Chondrocyte (in vitro differentiated cells): Measurements from ENCODE around the gene LAMTOR2. TPM values are rescaled to one million over a fixed set of nuclear protein-coding genes. Genes with fewer than 3 reads are reported as not detected.
"Not testable (repeated sequence)": the region's sequence is repeated elsewhere in the genome, so short reads cannot be mapped to it uniquely, and the experiment has no call there.

Experiments
- DNase-seq: peaks from one replicate; pipeline ENCODE4 v3.0.0; 2021; ENCODE audit warnings: mixed read lengths, low spot score
- H3K27ac Mint-ChIP-seq: one replicate; pipeline ENCODE4 v1.8.0; 2021; ENCODE audit warnings: mild to moderate bottlenecking, moderate library complexity, mixed read lengths; ENCODE audit not compliant: unreplicated experiment
- H3K27me3 Mint-ChIP-seq: 2 replicates; pipeline ENCODE4 v1.8.0; 2021; ENCODE audit warnings: low read depth, mixed read lengths
- H3K36me3 Mint-ChIP-seq: 2 replicates; pipeline ENCODE4 v1.8.0; 2021; ENCODE audit warnings: low read depth, mixed read lengths
- H3K4me1 Mint-ChIP-seq: 2 replicates; pipeline ENCODE4 v1.8.0; 2021; ENCODE audit warnings: low read depth, mild to moderate bottlenecking, mixed read lengths
- H3K4me3 Mint-ChIP-seq: one replicate; pipeline ENCODE4 v1.8.0; 2021; ENCODE audit warnings: mild to moderate bottlenecking, moderate library complexity, mixed read lengths; ENCODE audit not compliant: unreplicated experiment
- H3K9me3 Mint-ChIP-seq: 2 replicates; pipeline ENCODE4 v1.8.0; 2021; ENCODE audit warnings: low read depth, mixed read lengths
- CTCF ChIP-seq: fragments of 200-600 bp; sonication (generic); IDR thresholded peaks from 2 replicates; pipeline ENCODE4 v1.5.0; 2021; ENCODE audit warnings: antibody characterized with exemption, mild to moderate bottlenecking, moderate library complexity
- total RNA-seq: library from RNA; stranded (reverse); gene quantifications from 3 replicates; pipeline ENCODE4 v1.2.1, GENCODE V29; 2021

Gene LAMTOR2
- total RNA-seq, 1 donor from 2014 or later: 55.0 TPM

- Mint-ChIP-seq H3K27ac (no peak overlapping the region), H3K4me3 (no peak overlapping the region), H3K36me3 (peaks cover 13% of the 10 kb centered on the region), H3K27me3 (no peaks in the 10 kb centered on the region), H3K4me1 (peaks cover 24% of the 10 kb centered on the region), H3K9me3 (no peaks in the 10 kb centered on the region)
- DNase-seq: no peak
- no peak for TF ChIP-seq CTCF
These were observed 32.6 kb upstream of the LAMTOR2 start for GRCh38 chr1:156021954-156022353.

- peaks cover 2% of the 10 kb centered on the region for H3K36me3 Mint-ChIP-seq
- TF ChIP-seq CTCF: no peak
- H3K27me3 Mint-ChIP-seq: no peaks in the 10 kb centered on the region
- DNase-seq: no peak
- H3K9me3 Mint-ChIP-seq: no peaks in the 10 kb centered on the region
- H3K27ac Mint-ChIP-seq: no peak overlapping the region
- H3K4me1 Mint-ChIP-seq: peaks cover 13% of the 10 kb centered on the region
- no peak overlapping the region for H3K4me3 Mint-ChIP-seq
These were observed 29.8 kb upstream of the LAMTOR2 start for GRCh38 chr1:156024801-156025200.

- Mint-ChIP-seq H3K27ac (no peak overlapping the region), H3K4me3 (no peak overlapping the region), H3K36me3 (no peaks in the 10 kb centered on the region), H3K27me3 (no peaks in the 10 kb centered on the region), H3K9me3 (no peaks in the 10 kb centered on the region), H3K4me1 (peaks cover 6% of the 10 kb centered on the region)
- no peak for DNase-seq
- TF ChIP-seq CTCF: peak; percentile 76
These were observed 28.7 kb upstream of the LAMTOR2 start for GRCh38 chr1:156025876-156026275.

- DNase-seq: no peak
- Mint-ChIP-seq H3K4me3 (no peak overlapping the region), H3K4me1 (peaks cover 4% of the 10 kb centered on the region), H3K27me3 (no peaks in the 10 kb centered on the region), H3K9me3 (no peaks in the 10 kb centered on the region), H3K36me3 (no peaks in the 10 kb centered on the region), H3K27ac (no peak overlapping the region)
- no peak for TF ChIP-seq CTCF
These were observed 28.0 kb upstream of the LAMTOR2 start for GRCh38 chr1:156026588-156026987.

GRCh38 chr1:156033011-156033410, 21.6 kb upstream of the LAMTOR2 start:
- Mint-ChIP-seq H3K27ac (no peak overlapping the region), H3K36me3 (peaks cover 6% of the 10 kb centered on the region), H3K9me3 (no peaks in the 10 kb centered on the region), H3K27me3 (no peaks in the 10 kb centered on the region), H3K4me1 (no peaks in the 10 kb centered on the region), H3K4me3 (no peak overlapping the region)
- TF ChIP-seq CTCF: no peak
- no peak for DNase-seq

GRCh38 chr1:156034991-156035390, 19.6 kb upstream of the LAMTOR2 start:
- not testable (repeated sequence) for DNase-seq, H3K27ac Mint-ChIP-seq, H3K4me3 Mint-ChIP-seq, H3K36me3 Mint-ChIP-seq, H3K9me3 Mint-ChIP-seq, H3K4me1 Mint-ChIP-seq, H3K27me3 Mint-ChIP-seq
